Gastroesophageal sphincter (tissue), 4 donors: Measurements from ENCODE around the gene PPP3CA. TPM values are rescaled to one million over a fixed set of nuclear protein-coding genes. Genes with fewer than 3 reads are reported as not detected.

Experiments used
- ATAC-seq: fragments of 150-250 bp; one replicate; pipeline ENCODE4 v1.9.1; 2016; ENCODE audit warnings: mild to moderate bottlenecking, moderate library complexity
- H3K27ac ChIP-seq, 4 donors: fragments of 200-600 bp; sonication (generic) in 3 of 4; 1 replicate in 3 of 4; 2 replicates in 1 of 4; pipeline ENCODE4 v1.5.1; 2016 to 2019
- H3K27me3 ChIP-seq: fragments of 200-600 bp; sonication (generic); one replicate; pipeline ENCODE4 v1.5.1; 2019
- H3K36me3 ChIP-seq, 2 donors: fragments of 200-600 bp; sonication (generic); one replicate each; pipeline ENCODE4 v1.5.1; 2019; ENCODE audit warnings: control low read depth in 1 of 2
- H3K4me1 ChIP-seq, 3 donors: fragments of 200-600 bp; sonication (generic); 1 replicate in 2 of 3; 2 replicates in 1 of 3; pipeline ENCODE4 v1.5.1; 2016 to 2019; ENCODE audit warnings: control low read depth in 2 of 3
- H3K4me3 ChIP-seq, 2 donors: fragments of 200-600 bp; sonication (generic); one replicate each; pipeline ENCODE4 v1.5.1; 2019; ENCODE audit warnings: mild to moderate bottlenecking in 1 of 2, moderate library complexity in 1 of 2
- H3K9me3 ChIP-seq, 3 donors: fragments of 200-600 bp; sonication (generic); one replicate each; pipeline ENCODE4 v1.5.1; 2017 to 2019; ENCODE audit warnings: control low read depth in 2 of 3
- EP300 ChIP-seq: sonication (generic); formaldehyde crosslinking; IDR thresholded peaks from one replicate; pipeline ENCODE4 v1.6.1; 2017; ENCODE audit warnings: antibody characterized with exemption, mild to moderate bottlenecking
- POLR2A ChIP-seq, 2 donors: fragments of 450-650 bp; IDR thresholded peaks; one replicate each; pipeline ENCODE4 v1.6.1; 2017; ENCODE audit warnings: antibody characterized with exemption in 2 of 2, mild to moderate bottlenecking in 2 of 2, moderate library complexity in 1 of 2
- POLR2AphosphoS5 ChIP-seq: sonication (generic); formaldehyde crosslinking; IDR thresholded peaks from one replicate; pipeline ENCODE4 v1.6.1; 2017; ENCODE audit warnings: antibody characterized with exemption
- WGBS, 2 donors: methylation state at CpG; one replicate each; pipeline ENCODE4 v1.1.5; 2018; ENCODE audit warnings: low coverage in 1 of 2; 5-methylcytosine and 5-hydroxymethylcytosine counted together
- total RNA-seq, 4 donors: library from RNA; depleted of rRNA; stranded (reverse); fragments of >200 nt; gene quantifications; one replicate each; pipeline ENCODE4 v1.1.0, GENCODE V29; 2016
- TF ChIP-seq, protein P1 (sequence below), 4 experiments: fragments of 200-600 bp in 2 of 4; fragments of 450-650 bp in 2 of 4; sonication (generic) in 1 of 4; IDR thresholded peaks; one replicate each; pipeline ENCODE4 v1.5.1; 2017 to 2019; ENCODE audit warnings: antibody characterized with exemption in 4 of 4, mild to moderate bottlenecking in 2 of 4, moderate library complexity in 2 of 4

Gene PPP3CA
- total RNA-seq, 4 donors from 2014 or later, result 21.1 to 29.2 (median 24.8) TPM

DNA sequence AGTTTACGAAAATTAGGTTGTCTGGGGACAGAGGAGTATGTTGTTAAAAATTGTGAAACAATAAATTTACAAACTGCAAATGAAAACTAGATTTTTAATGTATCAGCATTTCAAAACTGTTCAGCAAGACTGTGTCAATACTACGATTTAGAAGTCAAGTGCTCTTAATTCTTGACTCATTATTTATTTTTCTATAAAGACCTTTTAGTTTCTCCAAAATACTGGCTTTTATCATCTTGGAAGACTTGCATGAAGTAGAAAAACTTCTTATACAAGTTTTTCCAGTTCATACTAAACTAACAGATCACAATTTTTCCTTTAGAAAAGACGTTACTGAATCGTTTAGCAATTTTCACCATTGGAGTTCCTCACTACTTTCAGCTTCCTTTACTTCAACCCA, 231.4 kb downstream of the PPP3CA start:
- H3K4me3 ChIP-seq, result no peak overlapping the region
- no peaks in the 10 kb centered on the region for H3K27me3 ChIP-seq
- H3K4me1 ChIP-seq, result no peaks in the 10 kb centered on the region
- WGBS, 2 donors, result 65 to 79% methylated on average over 4 of the region's 4 CpGs
- H3K9me3 ChIP-seq, result no peaks in the 10 kb centered on the region
- H3K27ac ChIP-seq, result no peak overlapping the region
- TF ChIP-seq EP300 (no peak), POLR2AphosphoS5 (no peak), POLR2A (IDR thresholded peaks at IDR 0.05) (no peak)
- TF ChIP-seq, protein P1, sequence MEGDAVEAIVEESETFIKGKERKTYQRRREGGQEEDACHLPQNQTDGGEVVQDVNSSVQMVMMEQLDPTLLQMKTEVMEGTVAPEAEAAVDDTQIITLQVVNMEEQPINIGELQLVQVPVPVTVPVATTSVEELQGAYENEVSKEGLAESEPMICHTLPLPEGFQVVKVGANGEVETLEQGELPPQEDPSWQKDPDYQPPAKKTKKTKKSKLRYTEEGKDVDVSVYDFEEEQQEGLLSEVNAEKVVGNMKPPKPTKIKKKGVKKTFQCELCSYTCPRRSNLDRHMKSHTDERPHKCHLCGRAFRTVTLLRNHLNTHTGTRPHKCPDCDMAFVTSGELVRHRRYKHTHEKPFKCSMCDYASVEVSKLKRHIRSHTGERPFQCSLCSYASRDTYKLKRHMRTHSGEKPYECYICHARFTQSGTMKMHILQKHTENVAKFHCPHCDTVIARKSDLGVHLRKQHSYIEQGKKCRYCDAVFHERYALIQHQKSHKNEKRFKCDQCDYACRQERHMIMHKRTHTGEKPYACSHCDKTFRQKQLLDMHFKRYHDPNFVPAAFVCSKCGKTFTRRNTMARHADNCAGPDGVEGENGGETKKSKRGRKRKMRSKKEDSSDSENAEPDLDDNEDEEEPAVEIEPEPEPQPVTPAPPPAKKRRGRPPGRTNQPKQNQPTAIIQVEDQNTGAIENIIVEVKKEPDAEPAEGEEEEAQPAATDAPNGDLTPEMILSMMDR (IDR thresholded peaks at IDR 0.05), result no peak
- no peaks in the 10 kb centered on the region for H3K36me3 ChIP-seq
- no peak for ATAC-seq

DNA sequence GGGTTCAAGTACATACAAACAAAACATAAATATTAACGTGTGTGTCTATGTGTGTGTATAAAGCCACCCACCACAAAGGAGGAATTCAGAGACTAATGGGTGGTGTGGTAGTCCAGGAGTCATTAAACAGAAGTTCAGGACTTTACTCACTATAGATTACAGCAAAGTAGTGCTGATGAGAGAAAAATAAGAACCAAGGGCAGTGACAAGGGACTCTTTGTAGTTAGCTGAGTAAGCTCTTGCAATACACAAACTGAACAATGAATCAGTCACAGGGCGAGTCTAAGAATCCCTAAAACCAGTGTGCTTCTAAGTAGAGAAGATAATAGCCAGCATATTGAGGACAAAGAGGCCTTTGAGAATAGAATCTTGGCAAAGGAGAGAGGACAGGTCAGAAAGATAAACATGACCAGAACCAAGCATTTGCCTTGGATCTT, 232.4 kb downstream of the PPP3CA start:
- Histone ChIP-seq H3K36me3 (no peaks in the 10 kb centered on the region), H3K27ac (no peak overlapping the region), H3K4me1 (no peaks in the 10 kb centered on the region), H3K9me3 (no peaks in the 10 kb centered on the region), H3K4me3 (no peak overlapping the region), H3K27me3 (no peaks in the 10 kb centered on the region)
- WGBS, 2 donors, result 61 to 62% methylated on average over 1 to 2 of the region's 2 CpGs
- no peak for TF ChIP-seq POLR2AphosphoS5
- no peak for TF ChIP-seq EP300
- TF ChIP-seq POLR2A (IDR thresholded peaks at IDR 0.05), result no peak
- TF ChIP-seq, protein P1 (IDR thresholded peaks at IDR 0.05), result no peak
- no peak for ATAC-seq

DNA sequence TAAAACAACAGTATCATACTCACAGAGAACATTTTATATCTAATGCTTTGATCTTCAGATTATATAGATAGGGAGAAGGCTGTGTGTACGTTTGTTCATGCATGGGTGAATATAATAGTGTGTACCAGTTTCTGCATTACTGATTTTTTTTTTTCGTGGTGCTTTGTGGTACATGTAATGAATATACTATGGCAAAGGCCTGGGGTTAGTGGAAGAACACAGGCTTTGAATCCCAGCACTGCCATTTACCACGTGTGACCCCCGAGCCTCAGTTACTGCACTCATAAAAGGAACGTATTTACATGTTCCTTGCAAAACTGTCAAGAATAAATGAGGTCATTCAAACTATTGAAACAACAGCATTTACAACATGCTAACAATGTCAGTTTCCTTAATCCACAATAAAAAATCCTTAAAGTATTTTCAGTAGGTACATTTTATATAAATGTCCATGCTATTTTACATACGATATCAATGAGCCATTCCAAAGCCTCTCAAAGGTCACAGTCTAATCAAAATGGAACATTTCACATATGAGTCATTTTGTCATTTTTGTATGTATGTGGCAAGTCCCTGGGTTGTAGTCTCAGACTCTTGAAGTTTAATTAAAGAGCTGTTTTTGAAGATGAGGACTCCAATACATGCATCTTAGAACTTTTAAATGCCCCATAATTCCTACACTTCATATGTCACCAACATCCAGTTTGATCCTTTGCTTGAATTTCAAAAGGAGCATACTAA, 242.8 kb downstream of the PPP3CA start:
- peaks cover 0 to 27% (median 12%) of the 10 kb centered on the region in 3 donors for H3K4me1 ChIP-seq
- peaks cover 0 to 4% of the 10 kb centered on the region in 2 donors for H3K36me3 ChIP-seq
- TF ChIP-seq POLR2A (IDR thresholded peaks at IDR 0.05) (no peak), EP300 (no peak), POLR2AphosphoS5 (no peak)
- TF ChIP-seq, protein P1 (IDR thresholded peaks at IDR 0.05), result no peak
- WGBS, 2 donors, result 83 to 89% methylated on average over 6 of the region's 6 CpGs
- H3K27me3 ChIP-seq, result no peaks in the 10 kb centered on the region
- no peaks in the 10 kb centered on the region for H3K9me3 ChIP-seq
- no peak overlapping the region for H3K4me3 ChIP-seq
- no peak for ATAC-seq
- H3K27ac ChIP-seq, result no peak overlapping the region

DNA sequence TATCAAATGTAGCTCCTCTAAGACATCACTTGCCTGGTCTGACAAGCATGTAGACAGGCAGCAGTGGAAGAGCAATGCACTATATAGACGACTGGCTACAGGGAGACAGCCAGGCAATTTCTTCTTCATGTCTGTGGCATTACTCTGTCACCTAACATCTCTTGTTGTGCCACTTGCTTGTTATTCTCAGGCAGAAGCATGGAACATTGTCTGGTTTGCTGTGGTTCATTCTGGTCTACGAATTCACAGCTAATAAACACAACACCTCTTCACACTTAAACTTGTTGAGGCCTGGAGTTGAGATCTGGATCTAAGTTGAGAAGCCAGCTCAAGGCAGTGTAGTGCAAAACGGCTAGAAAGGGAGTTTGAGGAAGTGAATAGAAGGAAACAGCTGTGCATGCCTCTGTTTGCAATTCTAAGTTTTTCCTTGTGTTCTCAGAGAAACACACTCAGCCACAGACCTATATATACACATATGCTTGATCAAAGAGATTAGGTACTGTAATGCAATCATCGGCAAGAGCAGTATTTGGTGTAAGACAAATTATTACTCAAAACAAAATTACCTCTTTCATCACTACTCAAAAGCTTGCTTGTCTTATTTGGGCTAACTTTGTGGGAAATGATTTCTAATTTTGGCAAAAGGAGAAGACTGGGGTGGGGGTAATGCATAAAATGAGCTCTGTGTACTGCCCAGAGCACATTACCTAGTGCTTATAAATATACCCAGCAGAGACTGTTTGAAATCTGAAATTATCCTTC, 243.8 kb downstream of the PPP3CA start:
- Histone ChIP-seq H3K27ac (no peak overlapping the region), H3K36me3 (peaks cover 0 to 3% of the 10 kb centered on the region in 2 donors), H3K4me1 (peaks cover 0 to 27% (median 12%) of the 10 kb centered on the region in 3 donors), H3K4me3 (no peak overlapping the region), H3K9me3 (no peaks in the 10 kb centered on the region), H3K27me3 (no peaks in the 10 kb centered on the region)
- TF ChIP-seq POLR2A (IDR thresholded peaks at IDR 0.05) (no peak), EP300 (no peak), POLR2AphosphoS5 (no peak)
- TF ChIP-seq, protein P1 (IDR thresholded peaks at IDR 0.05), result no peak
- ATAC-seq, result no peak
- 37 to 47% methylated on average over 4 of the region's 4 CpGs for WGBS, 2 donors
